WTC11 (cell line): Measurements from ENCODE around the gene RHBDL1. TPM values are rescaled to one million over a fixed set of nuclear protein-coding genes. Genes with fewer than 3 reads are reported as not detected.

Experiments used
- ATAC-seq: fragments of 200-7000 bp; cut with Tn5 transposase; 2 replicates; pipeline ENCODE4 v1.10.0; 2021; ENCODE audit warnings: mild to moderate bottlenecking, moderate library complexity
- CTCF ChIA-PET: fragments of 300-600 bp; sonication (Branson Sonifier 250); formaldehyde crosslinking; loops from one replicate; lab custom pipeline; 2021; ENCODE audit warnings: antibody characterized with exemption; lab: Charles Lee
- POLR2A ChIA-PET: fragments of 350-600 bp; sonication (Branson Sonifier 250); formaldehyde crosslinking; loops from one replicate; lab custom pipeline; 2021; ENCODE audit warnings: antibody characterized with exemption; lab: Charles Lee
- DNase-seq: peaks from one replicate; pipeline ENCODE4 v3.0.0; 2021; ENCODE audit warnings: low spot score
- H3K27ac Mint-ChIP-seq: 2 replicates; pipeline ENCODE4 v1.8.0; 2021; ENCODE audit warnings: mixed read lengths
- H3K27me3 Mint-ChIP-seq: 2 replicates; pipeline ENCODE4 v1.8.0; 2021; ENCODE audit warnings: low read depth, mild to moderate bottlenecking, moderate library complexity, mixed read lengths
- H3K36me3 Mint-ChIP-seq: 2 replicates; pipeline ENCODE4 v1.8.0; 2021; ENCODE audit warnings: mixed read lengths
- H3K4me1 Mint-ChIP-seq: 2 replicates; pipeline ENCODE4 v1.8.0; 2022; ENCODE audit warnings: mixed read lengths
- H3K4me3 Mint-ChIP-seq: 2 replicates; pipeline ENCODE4 v1.8.0; 2021; ENCODE audit warnings: mild to moderate bottlenecking, moderate library complexity, mixed read lengths
- H3K9me3 Mint-ChIP-seq: 2 replicates; pipeline ENCODE4 v1.8.0; 2021; ENCODE audit warnings: mixed read lengths
- FOXJ3 ChIP-seq: sonication (generic); formaldehyde crosslinking; IDR thresholded peaks from 2 replicates; pipeline ENCODE4 v1.9.0; 2021; ENCODE audit warnings: missing genetic modification reagents, mild to moderate bottlenecking, borderline replicate concordance
- SOX15 ChIP-seq: fragments of 250-450 bp; sonication (Bioruptor Pico); IDR thresholded peaks from 2 replicates; pipeline ENCODE4 v1.9.0; 2021; ENCODE audit warnings: mild to moderate bottlenecking
- TEAD4 ChIP-seq: sonication (generic); formaldehyde crosslinking; IDR thresholded peaks from 2 replicates; pipeline ENCODE4 v1.8.0; 2022; ENCODE audit warnings: mild to moderate bottlenecking, missing genetic modification reagents
- total RNA-seq: library from RNA; stranded (reverse); gene quantifications from 3 replicates; pipeline ENCODE4 v1.2.3, GENCODE V29; 2021
- TF ChIP-seq, protein P1 (sequence below): sonication (generic); formaldehyde crosslinking; IDR thresholded peaks from 2 replicates; pipeline ENCODE4 v1.8.0; 2023; ENCODE audit warnings: mild to moderate bottlenecking, missing genetic modification reagents
- TF ChIP-seq, protein P2 (sequence below): sonication (generic); formaldehyde crosslinking; conservative IDR thresholded peaks from 2 replicates; pipeline ENCODE4 v1.8.1; 2022; ENCODE audit warnings: mild to moderate bottlenecking, missing genetic modification reagents
- TF ChIP-seq, protein P3 (sequence below): sonication (generic); formaldehyde crosslinking; IDR thresholded peaks from 2 replicates; pipeline ENCODE4 v1.8.1; 2022; ENCODE audit warnings: mild to moderate bottlenecking, missing genetic modification reagents, moderate library complexity, borderline replicate concordance
- TF ChIP-seq, protein P4 (sequence below): sonication (generic); formaldehyde crosslinking; IDR thresholded peaks from 2 replicates; pipeline ENCODE4 v1.8.0; 2022; ENCODE audit warnings: mild to moderate bottlenecking, missing genetic modification reagents
- TF ChIP-seq, protein P5 (sequence below): sonication (generic); formaldehyde crosslinking; conservative IDR thresholded peaks from 2 replicates; pipeline ENCODE4 v1.8.1; 2023; ENCODE audit warnings: mild to moderate bottlenecking, low read depth, missing genetic modification reagents, moderate library complexity
- TF ChIP-seq, protein P6 (sequence below): fragments of 250-450 bp; sonication (Bioruptor Pico); IDR thresholded peaks from 2 replicates; pipeline ENCODE4 v1.9.0; 2021; ENCODE audit warnings: mild to moderate bottlenecking
- TF ChIP-seq, protein P7 (sequence below): sonication (generic); formaldehyde crosslinking; IDR thresholded peaks from 2 replicates; pipeline ENCODE4 v1.8.0; 2022; ENCODE audit warnings: missing genetic modification reagents

RHBDL1 gene
- total RNA-seq, 1 experiment from 2014 or later = 8.2 TPM

DNA sequence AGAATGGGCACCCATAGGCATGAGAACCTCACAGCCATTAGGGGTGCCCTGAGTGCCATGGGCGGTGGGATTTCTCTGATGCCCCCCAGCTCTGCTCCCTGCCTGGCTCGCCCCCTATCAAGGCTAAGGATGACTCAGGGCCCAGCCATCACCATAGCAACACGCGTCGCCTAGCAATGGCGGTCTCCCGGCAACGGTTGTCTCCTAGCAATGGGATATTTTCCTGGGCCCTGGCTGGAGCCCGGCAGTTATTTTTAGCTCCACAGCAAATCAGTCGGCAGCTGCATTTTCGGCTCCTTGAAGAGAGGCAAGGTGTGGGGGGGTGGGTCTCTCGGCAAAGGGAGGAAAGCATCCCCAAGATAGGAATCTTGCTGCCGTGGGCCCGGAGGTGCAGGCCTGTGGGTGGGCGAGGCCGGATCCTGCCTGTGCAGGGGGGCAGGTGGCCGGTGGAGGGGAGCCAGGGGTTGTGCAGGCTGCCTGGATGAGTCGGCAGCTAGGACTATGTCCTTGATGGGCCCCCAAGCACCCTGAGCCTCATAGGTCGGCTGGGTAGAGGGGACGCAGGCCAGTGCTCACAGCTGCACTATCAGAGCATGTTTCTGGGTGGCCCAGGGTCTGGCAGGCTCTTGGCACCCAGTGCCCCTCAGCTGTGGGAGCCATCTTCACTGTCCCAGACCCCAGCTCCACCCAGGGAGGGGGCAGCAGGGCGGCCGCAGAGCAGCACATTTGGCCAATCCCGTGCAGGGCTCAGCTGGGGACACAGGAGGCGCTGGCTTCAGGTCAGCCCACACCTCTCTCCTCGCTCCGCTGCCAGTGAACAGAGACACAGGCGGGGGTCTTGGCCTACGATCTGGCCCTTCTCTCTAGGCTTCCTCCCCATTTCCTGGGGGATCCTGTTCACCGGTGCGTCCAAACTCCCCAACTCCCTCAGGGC is 34.4 kb downstream of the RHBDL1 start (continued):
- TF ChIP-seq, protein P1, sequence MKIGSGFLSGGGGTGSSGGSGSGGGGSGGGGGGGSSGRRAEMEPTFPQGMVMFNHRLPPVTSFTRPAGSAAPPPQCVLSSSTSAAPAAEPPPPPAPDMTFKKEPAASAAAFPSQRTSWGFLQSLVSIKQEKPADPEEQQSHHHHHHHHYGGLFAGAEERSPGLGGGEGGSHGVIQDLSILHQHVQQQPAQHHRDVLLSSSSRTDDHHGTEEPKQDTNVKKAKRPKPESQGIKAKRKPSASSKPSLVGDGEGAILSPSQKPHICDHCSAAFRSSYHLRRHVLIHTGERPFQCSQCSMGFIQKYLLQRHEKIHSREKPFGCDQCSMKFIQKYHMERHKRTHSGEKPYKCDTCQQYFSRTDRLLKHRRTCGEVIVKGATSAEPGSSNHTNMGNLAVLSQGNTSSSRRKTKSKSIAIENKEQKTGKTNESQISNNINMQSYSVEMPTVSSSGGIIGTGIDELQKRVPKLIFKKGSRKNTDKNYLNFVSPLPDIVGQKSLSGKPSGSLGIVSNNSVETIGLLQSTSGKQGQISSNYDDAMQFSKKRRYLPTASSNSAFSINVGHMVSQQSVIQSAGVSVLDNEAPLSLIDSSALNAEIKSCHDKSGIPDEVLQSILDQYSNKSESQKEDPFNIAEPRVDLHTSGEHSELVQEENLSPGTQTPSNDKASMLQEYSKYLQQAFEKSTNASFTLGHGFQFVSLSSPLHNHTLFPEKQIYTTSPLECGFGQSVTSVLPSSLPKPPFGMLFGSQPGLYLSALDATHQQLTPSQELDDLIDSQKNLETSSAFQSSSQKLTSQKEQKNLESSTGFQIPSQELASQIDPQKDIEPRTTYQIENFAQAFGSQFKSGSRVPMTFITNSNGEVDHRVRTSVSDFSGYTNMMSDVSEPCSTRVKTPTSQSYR (CRISPR knock-in tag) = no peak
- TF ChIP-seq, protein P2, sequence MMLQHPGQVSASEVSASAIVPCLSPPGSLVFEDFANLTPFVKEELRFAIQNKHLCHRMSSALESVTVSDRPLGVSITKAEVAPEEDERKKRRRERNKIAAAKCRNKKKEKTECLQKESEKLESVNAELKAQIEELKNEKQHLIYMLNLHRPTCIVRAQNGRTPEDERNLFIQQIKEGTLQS (CRISPR knock-in tag) = no peak
- TF ChIP-seq, protein P3, sequence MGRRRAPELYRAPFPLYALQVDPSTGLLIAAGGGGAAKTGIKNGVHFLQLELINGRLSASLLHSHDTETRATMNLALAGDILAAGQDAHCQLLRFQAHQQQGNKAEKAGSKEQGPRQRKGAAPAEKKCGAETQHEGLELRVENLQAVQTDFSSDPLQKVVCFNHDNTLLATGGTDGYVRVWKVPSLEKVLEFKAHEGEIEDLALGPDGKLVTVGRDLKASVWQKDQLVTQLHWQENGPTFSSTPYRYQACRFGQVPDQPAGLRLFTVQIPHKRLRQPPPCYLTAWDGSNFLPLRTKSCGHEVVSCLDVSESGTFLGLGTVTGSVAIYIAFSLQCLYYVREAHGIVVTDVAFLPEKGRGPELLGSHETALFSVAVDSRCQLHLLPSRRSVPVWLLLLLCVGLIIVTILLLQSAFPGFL (CRISPR knock-in tag) = no peak

DNA sequence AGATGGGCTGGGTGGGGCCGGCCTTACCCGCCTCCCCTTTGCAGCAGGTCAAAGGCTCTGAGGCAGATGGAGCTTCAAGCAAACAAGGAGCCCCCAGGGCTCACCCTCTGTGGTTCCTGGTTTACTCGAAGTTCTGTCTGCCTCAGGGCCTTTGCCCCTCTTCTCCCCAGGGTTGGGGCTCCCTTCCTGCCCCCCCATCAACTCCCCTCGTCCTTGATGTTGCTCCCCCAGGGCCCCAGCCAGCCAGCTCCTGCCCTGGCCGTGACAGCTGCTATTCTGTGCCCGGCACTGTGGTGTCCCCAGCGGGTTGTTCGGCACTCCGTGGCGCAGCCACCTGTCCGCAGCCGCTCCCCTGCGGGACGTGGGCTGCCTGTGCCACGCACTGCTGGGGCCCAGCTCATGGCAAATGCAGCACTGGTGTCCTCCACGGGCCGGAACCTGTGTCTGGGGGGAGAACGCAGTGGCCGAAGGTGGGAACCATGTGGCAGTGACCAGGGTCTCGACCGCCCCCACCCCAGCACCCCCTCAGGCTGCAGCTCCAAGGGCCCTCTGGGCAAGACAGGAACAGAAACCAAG is 35.1 kb downstream of the RHBDL1 start:
- H3K9me3 Mint-ChIP-seq = no peaks in the 10 kb centered on the region
- H3K36me3 Mint-ChIP-seq = no peaks in the 10 kb centered on the region
- no peak overlapping the region for H3K4me3 Mint-ChIP-seq
- ATAC-seq (no peak), DNase-seq (no peak)
- POLR2A ChIA-PET = interaction anchor here (0.5 to 1.5 kb wide), 2 partner anchors 10 to 14 kb away, joined by 3 read pairs; no protein-coding TSS in a partner anchor
- CTCF ChIA-PET = interaction anchor here (0.7 to 8.8 kb wide), 10 partner anchors 10 to 347 kb away, joined by 3 to 90 read pairs (median 8); partner anchors contain the start of genes ANTKMT, CCDC78, CHTF18 and CIAO3
- H3K27ac Mint-ChIP-seq = no peak overlapping the region
- TF ChIP-seq, protein P4, sequence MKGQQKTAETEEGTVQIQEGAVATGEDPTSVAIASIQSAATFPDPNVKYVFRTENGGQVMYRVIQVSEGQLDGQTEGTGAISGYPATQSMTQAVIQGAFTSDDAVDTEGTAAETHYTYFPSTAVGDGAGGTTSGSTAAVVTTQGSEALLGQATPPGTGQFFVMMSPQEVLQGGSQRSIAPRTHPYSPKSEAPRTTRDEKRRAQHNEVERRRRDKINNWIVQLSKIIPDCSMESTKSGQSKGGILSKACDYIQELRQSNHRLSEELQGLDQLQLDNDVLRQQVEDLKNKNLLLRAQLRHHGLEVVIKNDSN (CRISPR knock-in tag) = no peak
- TF ChIP-seq, protein P5, sequence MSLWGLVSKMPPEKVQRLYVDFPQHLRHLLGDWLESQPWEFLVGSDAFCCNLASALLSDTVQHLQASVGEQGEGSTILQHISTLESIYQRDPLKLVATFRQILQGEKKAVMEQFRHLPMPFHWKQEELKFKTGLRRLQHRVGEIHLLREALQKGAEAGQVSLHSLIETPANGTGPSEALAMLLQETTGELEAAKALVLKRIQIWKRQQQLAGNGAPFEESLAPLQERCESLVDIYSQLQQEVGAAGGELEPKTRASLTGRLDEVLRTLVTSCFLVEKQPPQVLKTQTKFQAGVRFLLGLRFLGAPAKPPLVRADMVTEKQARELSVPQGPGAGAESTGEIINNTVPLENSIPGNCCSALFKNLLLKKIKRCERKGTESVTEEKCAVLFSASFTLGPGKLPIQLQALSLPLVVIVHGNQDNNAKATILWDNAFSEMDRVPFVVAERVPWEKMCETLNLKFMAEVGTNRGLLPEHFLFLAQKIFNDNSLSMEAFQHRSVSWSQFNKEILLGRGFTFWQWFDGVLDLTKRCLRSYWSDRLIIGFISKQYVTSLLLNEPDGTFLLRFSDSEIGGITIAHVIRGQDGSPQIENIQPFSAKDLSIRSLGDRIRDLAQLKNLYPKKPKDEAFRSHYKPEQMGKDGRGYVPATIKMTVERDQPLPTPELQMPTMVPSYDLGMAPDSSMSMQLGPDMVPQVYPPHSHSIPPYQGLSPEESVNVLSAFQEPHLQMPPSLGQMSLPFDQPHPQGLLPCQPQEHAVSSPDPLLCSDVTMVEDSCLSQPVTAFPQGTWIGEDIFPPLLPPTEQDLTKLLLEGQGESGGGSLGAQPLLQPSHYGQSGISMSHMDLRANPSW (CRISPR knock-in tag) = no peak
- TF ChIP-seq, protein P6, sequence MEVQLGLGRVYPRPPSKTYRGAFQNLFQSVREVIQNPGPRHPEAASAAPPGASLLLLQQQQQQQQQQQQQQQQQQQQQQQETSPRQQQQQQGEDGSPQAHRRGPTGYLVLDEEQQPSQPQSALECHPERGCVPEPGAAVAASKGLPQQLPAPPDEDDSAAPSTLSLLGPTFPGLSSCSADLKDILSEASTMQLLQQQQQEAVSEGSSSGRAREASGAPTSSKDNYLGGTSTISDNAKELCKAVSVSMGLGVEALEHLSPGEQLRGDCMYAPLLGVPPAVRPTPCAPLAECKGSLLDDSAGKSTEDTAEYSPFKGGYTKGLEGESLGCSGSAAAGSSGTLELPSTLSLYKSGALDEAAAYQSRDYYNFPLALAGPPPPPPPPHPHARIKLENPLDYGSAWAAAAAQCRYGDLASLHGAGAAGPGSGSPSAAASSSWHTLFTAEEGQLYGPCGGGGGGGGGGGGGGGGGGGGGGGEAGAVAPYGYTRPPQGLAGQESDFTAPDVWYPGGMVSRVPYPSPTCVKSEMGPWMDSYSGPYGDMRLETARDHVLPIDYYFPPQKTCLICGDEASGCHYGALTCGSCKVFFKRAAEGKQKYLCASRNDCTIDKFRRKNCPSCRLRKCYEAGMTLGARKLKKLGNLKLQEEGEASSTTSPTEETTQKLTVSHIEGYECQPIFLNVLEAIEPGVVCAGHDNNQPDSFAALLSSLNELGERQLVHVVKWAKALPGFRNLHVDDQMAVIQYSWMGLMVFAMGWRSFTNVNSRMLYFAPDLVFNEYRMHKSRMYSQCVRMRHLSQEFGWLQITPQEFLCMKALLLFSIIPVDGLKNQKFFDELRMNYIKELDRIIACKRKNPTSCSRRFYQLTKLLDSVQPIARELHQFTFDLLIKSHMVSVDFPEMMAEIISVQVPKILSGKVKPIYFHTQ (CRISPR knock-in tag) = no peak
- TF ChIP-seq, protein P7, sequence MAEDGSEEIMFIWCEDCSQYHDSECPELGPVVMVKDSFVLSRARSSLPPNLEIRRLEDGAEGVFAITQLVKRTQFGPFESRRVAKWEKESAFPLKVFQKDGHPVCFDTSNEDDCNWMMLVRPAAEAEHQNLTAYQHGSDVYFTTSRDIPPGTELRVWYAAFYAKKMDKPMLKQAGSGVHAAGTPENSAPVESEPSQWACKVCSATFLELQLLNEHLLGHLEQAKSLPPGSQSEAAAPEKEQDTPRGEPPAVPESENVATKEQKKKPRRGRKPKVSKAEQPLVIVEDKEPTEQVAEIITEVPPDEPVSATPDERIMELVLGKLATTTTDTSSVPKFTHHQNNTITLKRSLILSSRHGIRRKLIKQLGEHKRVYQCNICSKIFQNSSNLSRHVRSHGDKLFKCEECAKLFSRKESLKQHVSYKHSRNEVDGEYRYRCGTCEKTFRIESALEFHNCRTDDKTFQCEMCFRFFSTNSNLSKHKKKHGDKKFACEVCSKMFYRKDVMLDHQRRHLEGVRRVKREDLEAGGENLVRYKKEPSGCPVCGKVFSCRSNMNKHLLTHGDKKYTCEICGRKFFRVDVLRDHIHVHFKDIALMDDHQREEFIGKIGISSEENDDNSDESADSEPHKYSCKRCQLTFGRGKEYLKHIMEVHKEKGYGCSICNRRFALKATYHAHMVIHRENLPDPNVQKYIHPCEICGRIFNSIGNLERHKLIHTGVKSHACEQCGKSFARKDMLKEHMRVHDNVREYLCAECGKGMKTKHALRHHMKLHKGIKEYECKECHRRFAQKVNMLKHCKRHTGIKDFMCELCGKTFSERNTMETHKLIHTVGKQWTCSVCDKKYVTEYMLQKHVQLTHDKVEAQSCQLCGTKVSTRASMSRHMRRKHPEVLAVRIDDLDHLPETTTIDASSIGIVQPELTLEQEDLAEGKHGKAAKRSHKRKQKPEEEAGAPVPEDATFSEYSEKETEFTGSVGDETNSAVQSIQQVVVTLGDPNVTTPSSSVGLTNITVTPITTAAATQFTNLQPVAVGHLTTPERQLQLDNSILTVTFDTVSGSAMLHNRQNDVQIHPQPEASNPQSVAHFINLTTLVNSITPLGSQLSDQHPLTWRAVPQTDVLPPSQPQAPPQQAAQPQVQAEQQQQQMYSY (CRISPR knock-in tag) = no peak
- no peak for TF ChIP-seq SOX15 (CRISPR knock-in tag)
- TF ChIP-seq FOXJ3 (CRISPR knock-in tag) = no peak
- no peak for TF ChIP-seq TEAD4
- no peaks in the 10 kb centered on the region; the same call in 1 of the 2 replicates for H3K4me1 Mint-ChIP-seq
- H3K27me3 Mint-ChIP-seq = peaks cover 61% of the 10 kb centered on the region
